ENCODE data around the gene CACNA1C.

Gene CACNA1C

DNA sequence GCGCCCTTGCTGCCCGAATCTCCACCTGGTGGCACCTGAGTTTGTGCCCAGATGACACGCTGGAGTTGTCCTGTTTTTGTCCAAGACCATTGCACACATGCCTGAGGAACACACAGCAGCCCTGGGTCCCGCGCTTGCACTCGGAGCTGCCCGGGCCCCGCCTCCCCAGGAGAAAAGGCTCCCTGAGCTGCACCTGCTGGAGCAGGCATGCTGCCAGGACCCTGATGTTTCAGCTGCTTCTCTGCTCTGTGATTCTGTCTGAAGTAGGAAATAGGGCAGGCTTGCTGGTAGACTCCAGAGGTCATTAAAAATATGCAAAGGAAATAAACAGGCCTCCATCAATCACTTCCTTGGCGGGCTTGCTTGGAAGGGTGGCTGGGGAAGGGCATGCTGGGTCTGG is 271.6 kb downstream of the CACNA1C start:
- no peaks in the 10 kb centered on the region for H3K36me3 ChIP-seq (ENCODE audit: control insufficient read depth in 1 of 2, insufficient read depth in 2 of 2, low read length in 2 of 2)
- peak overlapping the region; percentile 26 for H3K27ac ChIP-seq (ENCODE audit: low read length)
- H3K4me3 ChIP-seq (ENCODE audit: low read depth in 1 of 2, low read length in 2 of 2) = peak overlapping the region in 1 of 2 donors; percentile 14
- H3K9me3 ChIP-seq (ENCODE audit: control insufficient read depth in 1 of 2, low read length in 2 of 2) = no peaks in the 10 kb centered on the region
- no peaks in the 10 kb centered on the region for H3K27me3 ChIP-seq (ENCODE audit: low read depth, low read length)
- peaks cover 0 to 27% of the 10 kb centered on the region in 2 donors for H3K4me1 ChIP-seq (ENCODE audit: control insufficient read depth in 1 of 2, insufficient read depth in 2 of 2, low read length in 2 of 2)

DNA sequence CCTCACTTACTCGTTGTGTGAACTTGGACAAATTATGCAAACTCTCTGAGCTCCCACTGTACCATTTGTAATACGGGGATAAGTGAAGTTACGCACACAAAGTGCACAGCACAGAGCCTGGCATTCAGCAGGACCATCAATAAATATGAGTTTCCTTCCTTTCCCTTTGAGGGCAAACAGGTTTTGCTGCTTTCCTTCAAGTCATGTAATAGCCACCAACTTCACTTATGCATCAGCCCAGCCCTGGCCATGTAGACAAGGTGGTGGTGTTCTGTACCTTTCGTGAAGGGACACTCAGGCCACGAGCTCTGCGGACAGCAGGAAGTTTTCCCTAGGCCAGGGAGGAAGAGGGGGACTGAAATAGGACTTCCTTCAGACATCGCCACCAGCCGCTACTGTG is 272.7 kb downstream of the CACNA1C start:
- H3K4me1 ChIP-seq (ENCODE audit: control insufficient read depth in 1 of 2, insufficient read depth in 2 of 2, low read length in 2 of 2) = peaks cover 0 to 21% of the 10 kb centered on the region in 2 donors
- H3K27me3 ChIP-seq (ENCODE audit: low read depth, low read length) = no peaks in the 10 kb centered on the region
- H3K4me3 ChIP-seq (ENCODE audit: low read depth in 1 of 2, low read length in 2 of 2) = no peak overlapping the region
- H3K27ac ChIP-seq (ENCODE audit: low read length) = no peak overlapping the region
- no peaks in the 10 kb centered on the region for H3K9me3 ChIP-seq (ENCODE audit: control insufficient read depth in 1 of 2, low read length in 2 of 2)
- H3K36me3 ChIP-seq (ENCODE audit: control insufficient read depth in 1 of 2, insufficient read depth in 2 of 2, low read length in 2 of 2) = no peaks in the 10 kb centered on the region

GRCh38 chr12:2326470-2326869 is 273.7 kb downstream of the CACNA1C start:
- Histone ChIP-seq H3K4me1 (ENCODE audit: control insufficient read depth in 1 of 2, insufficient read depth in 2 of 2, low read length in 2 of 2) (peaks cover 0 to 21% of the 10 kb centered on the region in 2 donors), H3K27ac (ENCODE audit: low read length) (no peak overlapping the region), H3K4me3 (ENCODE audit: low read depth in 1 of 2, low read length in 2 of 2) (no peak overlapping the region), H3K9me3 (ENCODE audit: control insufficient read depth in 1 of 2, low read length in 2 of 2) (no peaks in the 10 kb centered on the region), H3K36me3 (ENCODE audit: control insufficient read depth in 1 of 2, insufficient read depth in 2 of 2, low read length in 2 of 2) (no peaks in the 10 kb centered on the region), H3K27me3 (ENCODE audit: low read depth, low read length) (no peaks in the 10 kb centered on the region)

- H3K4me1 ChIP-seq (ENCODE audit: control insufficient read depth in 1 of 2, insufficient read depth in 2 of 2, low read length in 2 of 2) = peaks cover 0 to 16% of the 10 kb centered on the region in 2 donors
Measured at GRCh38 chr12:2328661-2329060, 275.9 kb downstream of the CACNA1C start.

DNA sequence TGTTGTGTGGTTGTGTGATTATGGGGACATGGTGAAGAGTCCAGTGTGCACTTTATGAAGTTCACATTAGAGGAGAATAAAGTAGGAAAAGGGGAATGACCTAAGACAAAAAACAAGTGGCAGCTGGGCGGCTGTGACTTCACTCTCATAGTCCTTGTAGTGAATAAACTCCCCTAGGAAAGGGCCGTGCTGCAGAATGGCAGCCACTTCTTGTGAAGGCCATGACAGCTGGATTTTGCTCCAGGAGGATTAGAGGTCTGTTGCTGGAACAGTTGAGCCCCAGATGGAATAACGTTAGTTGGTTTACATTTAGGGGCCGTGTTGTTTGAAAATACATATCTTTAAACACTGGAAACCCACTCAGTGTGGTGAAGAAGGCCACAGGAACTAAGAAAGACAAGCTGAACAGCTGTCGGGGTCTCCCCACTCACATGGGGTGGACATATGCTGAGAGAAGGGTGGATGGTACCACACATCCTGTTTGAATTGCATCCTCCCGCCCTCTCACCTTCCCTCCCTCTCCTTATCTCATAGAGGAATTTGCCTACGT is 276.9 kb downstream of the CACNA1C start:
- Histone ChIP-seq H3K27ac (ENCODE audit: low read length) (no peak overlapping the region), H3K4me3 (ENCODE audit: low read depth in 1 of 2, low read length in 2 of 2) (no peak overlapping the region)

More at GRCh38 chr12:2328661-2329060, 275.9 kb downstream of the CACNA1C start:
- Histone ChIP-seq H3K27ac (ENCODE audit: low read length) (no peak overlapping the region), H3K9me3 (ENCODE audit: control insufficient read depth in 1 of 2, low read length in 2 of 2) (no peaks in the 10 kb centered on the region), H3K36me3 (ENCODE audit: control insufficient read depth in 1 of 2, insufficient read depth in 2 of 2, low read length in 2 of 2) (no peaks in the 10 kb centered on the region), H3K27me3 (ENCODE audit: low read depth, low read length) (no peaks in the 10 kb centered on the region), H3K4me3 (ENCODE audit: low read depth in 1 of 2, low read length in 2 of 2) (no peak overlapping the region)

GRCh38 chr12:2332236-2332635 is 279.4 kb downstream of the CACNA1C start:
- H3K9me3 ChIP-seq (ENCODE audit: control insufficient read depth in 1 of 2, low read length in 2 of 2) = no peaks in the 10 kb centered on the region
- H3K36me3 ChIP-seq (ENCODE audit: control insufficient read depth in 1 of 2, insufficient read depth in 2 of 2, low read length in 2 of 2) = no peaks in the 10 kb centered on the region
- H3K27ac ChIP-seq (ENCODE audit: low read length) = no peak overlapping the region
- H3K4me3 ChIP-seq (ENCODE audit: low read depth in 1 of 2, low read length in 2 of 2) = no peak overlapping the region
- no peaks in the 10 kb centered on the region for H3K4me1 ChIP-seq (ENCODE audit: control insufficient read depth in 1 of 2, insufficient read depth in 2 of 2, low read length in 2 of 2)
- H3K27me3 ChIP-seq (ENCODE audit: low read depth, low read length) = no peaks in the 10 kb centered on the region

More for the DNA sequence above, 276.9 kb downstream of the CACNA1C start:
- Histone ChIP-seq H3K27me3 (ENCODE audit: low read depth, low read length) (no peaks in the 10 kb centered on the region), H3K4me1 (ENCODE audit: control insufficient read depth in 1 of 2, insufficient read depth in 2 of 2, low read length in 2 of 2) (peaks cover 0 to 5% of the 10 kb centered on the region in 2 donors), H3K36me3 (ENCODE audit: control insufficient read depth in 1 of 2, insufficient read depth in 2 of 2, low read length in 2 of 2) (no peaks in the 10 kb centered on the region), H3K9me3 (ENCODE audit: control insufficient read depth in 1 of 2, low read length in 2 of 2) (no peaks in the 10 kb centered on the region)

- no peaks in the 10 kb centered on the region for H3K27me3 ChIP-seq (ENCODE audit: low read depth, low read length)
- H3K9me3 ChIP-seq (ENCODE audit: control insufficient read depth in 1 of 2, low read length in 2 of 2) = no peaks in the 10 kb centered on the region
- no peak overlapping the region for H3K27ac ChIP-seq (ENCODE audit: low read length)
- H3K4me3 ChIP-seq (ENCODE audit: low read depth in 1 of 2, low read length in 2 of 2) = no peak overlapping the region
- H3K36me3 ChIP-seq (ENCODE audit: control insufficient read depth in 1 of 2, insufficient read depth in 2 of 2, low read length in 2 of 2) = no peaks in the 10 kb centered on the region
- H3K4me1 ChIP-seq (ENCODE audit: control insufficient read depth in 1 of 2, insufficient read depth in 2 of 2, low read length in 2 of 2) = no peaks in the 10 kb centered on the region
Measured at GRCh38 chr12:2332947-2333346, 280.2 kb downstream of the CACNA1C start.

DNA sequence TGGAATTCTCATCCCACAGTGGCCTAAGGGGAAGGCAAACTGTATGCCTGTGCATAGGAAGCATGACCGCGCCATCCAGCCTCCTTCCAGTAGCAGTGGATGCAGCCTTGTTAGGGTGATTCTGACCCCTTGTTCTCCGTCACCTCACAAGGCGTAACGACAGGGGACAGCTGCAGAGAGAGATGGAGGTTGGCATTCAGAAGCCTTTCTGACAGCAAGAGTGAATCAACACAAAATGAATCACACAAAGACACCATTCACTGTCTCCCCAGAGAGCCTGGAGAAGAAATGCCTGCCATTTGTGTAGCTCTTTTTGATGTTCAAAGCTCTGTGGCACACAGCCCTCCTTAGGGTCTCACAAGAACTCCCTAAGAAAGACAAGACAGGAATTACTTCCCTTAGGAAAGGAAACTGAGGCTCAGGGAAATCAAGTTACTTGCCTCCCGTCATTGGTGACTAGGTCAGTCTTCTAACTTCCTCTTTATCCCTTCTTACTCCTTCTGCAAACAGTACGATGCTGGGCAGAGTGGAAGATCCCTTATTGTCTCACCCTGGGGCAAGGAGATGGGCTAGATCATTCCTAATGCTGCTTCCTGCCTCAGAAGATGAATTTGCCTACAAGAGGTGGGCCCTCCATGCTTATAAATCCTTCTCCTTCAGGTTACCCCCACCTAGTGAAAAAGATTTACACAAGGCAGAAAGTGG is 280.9 kb downstream of the CACNA1C start:
- Histone ChIP-seq H3K27ac (ENCODE audit: low read length) (no peak overlapping the region), H3K4me1 (ENCODE audit: control insufficient read depth in 1 of 2, insufficient read depth in 2 of 2, low read length in 2 of 2) (peaks cover 0 to under 1% of the 10 kb centered on the region in 2 donors), H3K27me3 (ENCODE audit: low read depth, low read length) (no peaks in the 10 kb centered on the region), H3K9me3 (ENCODE audit: control insufficient read depth in 1 of 2, low read length in 2 of 2) (no peaks in the 10 kb centered on the region), H3K4me3 (ENCODE audit: low read depth in 1 of 2, low read length in 2 of 2) (no peak overlapping the region), H3K36me3 (ENCODE audit: control insufficient read depth in 1 of 2, insufficient read depth in 2 of 2, low read length in 2 of 2) (no peaks in the 10 kb centered on the region)

DNA sequence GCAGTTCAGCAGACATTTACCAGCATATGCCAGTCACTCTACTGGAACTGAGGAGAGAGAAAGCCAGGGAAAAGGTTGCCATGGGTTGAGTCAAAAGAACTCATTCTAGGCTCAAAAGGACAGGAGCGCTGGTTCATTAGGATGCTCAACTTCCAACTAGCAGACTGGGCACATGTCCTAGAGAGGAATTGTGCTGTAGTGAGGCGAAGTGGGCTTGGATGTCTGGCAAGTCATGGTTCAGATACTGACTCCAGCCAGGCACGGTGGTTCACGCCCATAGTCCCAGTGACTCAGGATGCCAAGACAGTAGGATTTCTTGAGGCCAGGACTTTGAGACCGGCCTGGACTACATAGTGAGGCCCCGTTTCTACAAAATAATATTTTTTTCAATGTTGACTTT is 281.5 kb downstream of the CACNA1C start:
- H3K4me1 ChIP-seq (ENCODE audit: control insufficient read depth in 1 of 2, insufficient read depth in 2 of 2, low read length in 2 of 2) = peaks cover 0 to 4% of the 10 kb centered on the region in 2 donors
- H3K9me3 ChIP-seq (ENCODE audit: control insufficient read depth in 1 of 2, low read length in 2 of 2) = no peaks in the 10 kb centered on the region
- no peaks in the 10 kb centered on the region for H3K36me3 ChIP-seq (ENCODE audit: control insufficient read depth in 1 of 2, insufficient read depth in 2 of 2, low read length in 2 of 2)
- H3K4me3 ChIP-seq (ENCODE audit: low read depth in 1 of 2, low read length in 2 of 2) = no peak overlapping the region
- no peaks in the 10 kb centered on the region for H3K27me3 ChIP-seq (ENCODE audit: low read depth, low read length)
- H3K27ac ChIP-seq (ENCODE audit: low read length) = no peak overlapping the region

- Histone ChIP-seq H3K27me3 (ENCODE audit: low read depth, low read length) (no peaks in the 10 kb centered on the region), H3K4me1 (ENCODE audit: control insufficient read depth in 1 of 2, insufficient read depth in 2 of 2, low read length in 2 of 2) (peaks cover 0 to 4% of the 10 kb centered on the region in 2 donors), H3K36me3 (ENCODE audit: control insufficient read depth in 1 of 2, insufficient read depth in 2 of 2, low read length in 2 of 2) (no peaks in the 10 kb centered on the region), H3K4me3 (ENCODE audit: low read depth in 1 of 2, low read length in 2 of 2) (no peak overlapping the region), H3K9me3 (ENCODE audit: control insufficient read depth in 1 of 2, low read length in 2 of 2) (no peaks in the 10 kb centered on the region), H3K27ac (ENCODE audit: low read length) (peak overlapping the region; percentile 88)
Measured at GRCh38 chr12:2334689-2335088, 281.9 kb downstream of the CACNA1C start.

GRCh38 chr12:2335109-2335508 is 282.3 kb downstream of the CACNA1C start:
- H3K4me1 ChIP-seq (ENCODE audit: control insufficient read depth in 1 of 2, insufficient read depth in 2 of 2, low read length in 2 of 2) = peaks cover 0 to 4% of the 10 kb centered on the region in 2 donors

More at GRCh38 chr12:2335109-2335508, 282.3 kb downstream of the CACNA1C start:
- Histone ChIP-seq H3K4me3 (ENCODE audit: low read depth in 1 of 2, low read length in 2 of 2) (no peak overlapping the region), H3K27ac (ENCODE audit: low read length) (peak overlapping the region; percentile 88), H3K27me3 (ENCODE audit: low read depth, low read length) (no peaks in the 10 kb centered on the region), H3K36me3 (ENCODE audit: control insufficient read depth in 1 of 2, insufficient read depth in 2 of 2, low read length in 2 of 2) (no peaks in the 10 kb centered on the region), H3K9me3 (ENCODE audit: control insufficient read depth in 1 of 2, low read length in 2 of 2) (no peaks in the 10 kb centered on the region)

Measured in muscle layer of duodenum (tissue), 2 donors.